Measurements from ENCODE around the gene ASAP2. TPM values are rescaled to one million over a fixed set of nuclear protein-coding genes. Genes with fewer than 3 reads are reported as not detected.

Gene ASAP2
- total RNA-seq, 1 experiment from 2014 or later = 25.2 TPM

DNA sequence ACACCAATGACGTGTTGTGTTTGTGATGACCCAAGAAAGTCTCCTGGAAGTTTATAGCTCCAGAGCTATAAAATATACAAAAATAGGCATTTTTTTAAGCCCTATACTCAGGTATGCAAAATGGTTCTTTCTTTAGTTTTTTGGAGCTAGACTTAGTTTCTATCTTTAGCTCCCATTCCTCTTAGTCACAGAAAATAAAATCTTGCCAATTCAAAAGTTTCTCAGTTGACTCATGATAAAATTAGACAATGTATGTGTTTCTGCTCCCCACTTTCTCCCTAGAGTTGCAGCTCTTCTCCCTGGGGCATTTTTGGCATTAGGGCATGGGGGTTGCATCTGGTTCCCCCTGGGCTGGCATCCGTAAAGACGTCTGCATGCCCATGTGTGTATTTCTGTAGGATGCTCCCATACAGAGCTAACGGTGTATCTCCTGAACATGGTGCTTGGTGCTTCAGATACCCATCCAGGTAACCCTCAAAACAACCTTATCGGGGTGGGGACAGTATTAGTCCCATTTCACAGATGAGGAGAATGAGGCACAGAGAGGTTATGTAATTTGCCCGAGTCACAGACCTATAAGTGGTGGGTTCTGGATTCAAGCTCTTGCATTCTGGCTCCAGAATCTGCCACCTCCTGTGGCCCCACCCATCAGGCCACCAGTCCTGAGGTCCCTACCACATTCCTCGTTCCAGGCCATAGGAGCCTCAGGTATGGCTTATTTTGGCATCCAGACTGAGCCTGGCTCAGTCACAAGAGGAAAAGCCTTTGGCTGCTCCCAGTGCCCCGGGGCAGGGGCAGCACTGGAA, 43.1 kb upstream of the ASAP2 start:
- H3F3A ChIP-seq (ENCODE audit: low read length, unreplicated experiment) = peaks cover 3% of the 10 kb centered on the region
- TF ChIP-seq EZH2phosphoT487 (IDR thresholded peaks at IDR 0.05; ENCODE audit: borderline replicate concordance, low read length) = no peak
- TF ChIP-seq EZH2 (IDR thresholded peaks at IDR 0.05; ENCODE audit: low read length, unreplicated experiment) = no peak
- TF ChIP-seq, protein P1, sequence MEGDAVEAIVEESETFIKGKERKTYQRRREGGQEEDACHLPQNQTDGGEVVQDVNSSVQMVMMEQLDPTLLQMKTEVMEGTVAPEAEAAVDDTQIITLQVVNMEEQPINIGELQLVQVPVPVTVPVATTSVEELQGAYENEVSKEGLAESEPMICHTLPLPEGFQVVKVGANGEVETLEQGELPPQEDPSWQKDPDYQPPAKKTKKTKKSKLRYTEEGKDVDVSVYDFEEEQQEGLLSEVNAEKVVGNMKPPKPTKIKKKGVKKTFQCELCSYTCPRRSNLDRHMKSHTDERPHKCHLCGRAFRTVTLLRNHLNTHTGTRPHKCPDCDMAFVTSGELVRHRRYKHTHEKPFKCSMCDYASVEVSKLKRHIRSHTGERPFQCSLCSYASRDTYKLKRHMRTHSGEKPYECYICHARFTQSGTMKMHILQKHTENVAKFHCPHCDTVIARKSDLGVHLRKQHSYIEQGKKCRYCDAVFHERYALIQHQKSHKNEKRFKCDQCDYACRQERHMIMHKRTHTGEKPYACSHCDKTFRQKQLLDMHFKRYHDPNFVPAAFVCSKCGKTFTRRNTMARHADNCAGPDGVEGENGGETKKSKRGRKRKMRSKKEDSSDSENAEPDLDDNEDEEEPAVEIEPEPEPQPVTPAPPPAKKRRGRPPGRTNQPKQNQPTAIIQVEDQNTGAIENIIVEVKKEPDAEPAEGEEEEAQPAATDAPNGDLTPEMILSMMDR (conservative IDR thresholded peaks at IDR 0.05; ENCODE audit: low read depth, low read length) = no peak
- H2AFZ ChIP-seq (ENCODE audit: low read length) = 0 out of 2 replicates have a peak overlapping the region, but pooled peaks have one; percentile 23
- ChIA-PET POLR2A (ENCODE audit: unreplicated experiment) (interaction anchor here (0.5 to 0.7 kb wide), 3 partner anchors 208 to 589 kb away, joined by 3 to 5 read pairs (median 3); no protein-coding TSS in a partner anchor), CTCF (interaction anchor here (0.6 to 1.2 kb wide), 3 partner anchors 7 to 208 kb away, joined by 3 to 5 read pairs (median 4); no protein-coding TSS in a partner anchor)
- no peak overlapping the region for H3K4me3 ChIP-seq (ENCODE audit: low read length)
- H3K79me2 ChIP-seq (ENCODE audit: low read length) = no peaks in the 10 kb centered on the region
- peak; percentile 54 for ATAC-seq
- H3K9me2 ChIP-seq (replicated peaks; ENCODE audit: low read length) = no peaks in the 10 kb centered on the region
- no TSS peak for BruUV-seq (replicated peaks)
- no peaks in the 10 kb centered on the region for H3K36me3 ChIP-seq (ENCODE audit: low read depth, low read length)
- H3K9me3 ChIP-seq (ENCODE audit: low read length) = no peaks in the 10 kb centered on the region
- no peaks in the 10 kb centered on the region for H3K27me3 ChIP-seq (ENCODE audit: low read length)
- peak overlapping the region; percentile 77 for H3K27ac ChIP-seq (ENCODE audit: low read length)
- H3K4me1 ChIP-seq (ENCODE audit: insufficient read depth, low read length) = peaks cover 24% of the 10 kb centered on the region
- intact Hi-C loops (cut with micrococcal nuclease) = no loop called here
- peak; percentile 69 for DNase-seq
- H3K4me2 ChIP-seq (ENCODE audit: low read length) = peak overlapping the region; percentile 15; the same call in 1 of the 2 replicates
- H3K9ac ChIP-seq (ENCODE audit: low read length) = peak overlapping the region; percentile 14; the same call in 1 of the 2 replicates
- H4K20me1 ChIP-seq (ENCODE audit: low read length) = no peaks in the 10 kb centered on the region

DNA sequence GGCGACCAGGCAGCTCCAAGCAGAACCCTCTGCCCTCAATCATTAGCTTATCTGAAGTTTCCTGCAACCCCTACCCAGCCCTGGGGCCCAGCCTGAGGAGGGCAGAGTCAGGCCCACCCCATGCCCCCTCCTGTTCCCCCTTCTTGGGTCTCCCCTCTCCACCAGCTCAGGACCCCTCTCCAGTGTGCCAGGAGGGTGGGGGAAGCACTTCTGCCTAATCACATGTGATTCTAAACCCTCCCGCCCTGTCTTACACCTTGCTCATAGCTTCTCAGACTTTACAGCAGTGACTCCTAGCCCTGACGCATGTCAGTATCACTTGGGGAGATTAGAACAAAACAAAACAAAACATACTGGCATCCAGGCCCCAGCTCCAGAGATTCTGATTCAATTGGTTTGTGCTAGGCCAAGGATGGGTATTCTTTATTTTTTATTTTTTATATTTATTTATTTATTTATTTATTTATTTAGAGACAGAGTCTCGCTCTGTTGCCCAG, 42.5 kb upstream of the ASAP2 start:
- H3K4me3 ChIP-seq (ENCODE audit: low read length) = no peak overlapping the region
- no peaks in the 10 kb centered on the region for H3K79me2 ChIP-seq (ENCODE audit: low read length)
- DNase-seq (peak; percentile 66), ATAC-seq (peak; percentile 65)
- peaks cover 3% of the 10 kb centered on the region for H3F3A ChIP-seq (ENCODE audit: low read length, unreplicated experiment)
- H3K4me1 ChIP-seq (ENCODE audit: insufficient read depth, low read length) = peaks cover 24% of the 10 kb centered on the region
- CTCF ChIA-PET = interaction anchor here (0.6 kb wide), 2 partner anchors 8 to 52 kb away, joined by 3 to 4 read pairs; no protein-coding TSS in a partner anchor
- H3K9me3 ChIP-seq (ENCODE audit: low read length) = no peaks in the 10 kb centered on the region
- intact Hi-C loops (cut with micrococcal nuclease) = no loop called here
- no peaks in the 10 kb centered on the region for H4K20me1 ChIP-seq (ENCODE audit: low read length)
- H2AFZ ChIP-seq (ENCODE audit: low read length) = 0 out of 2 replicates have a peak overlapping the region, but pooled peaks have one; percentile 23
- TF ChIP-seq EZH2 (IDR thresholded peaks at IDR 0.05; ENCODE audit: low read length, unreplicated experiment) = no peak
- no peak for TF ChIP-seq EZH2phosphoT487 (IDR thresholded peaks at IDR 0.05; ENCODE audit: borderline replicate concordance, low read length)
- TF ChIP-seq, protein P1 (conservative IDR thresholded peaks at IDR 0.05; ENCODE audit: low read depth, low read length) = no peak
- no peaks in the 10 kb centered on the region for H3K27me3 ChIP-seq (ENCODE audit: low read length)
- H3K36me3 ChIP-seq (ENCODE audit: low read depth, low read length) = no peaks in the 10 kb centered on the region
- H3K27ac ChIP-seq (ENCODE audit: low read length) = peak overlapping the region; percentile 77
- POLR2A ChIA-PET (ENCODE audit: unreplicated experiment) = no interaction called here
- H3K9me2 ChIP-seq (replicated peaks; ENCODE audit: low read length) = no peaks in the 10 kb centered on the region
- peak overlapping the region; percentile 14; the same call in 1 of the 2 replicates for H3K9ac ChIP-seq (ENCODE audit: low read length)
- peak overlapping the region; percentile 15; the same call in 1 of the 2 replicates for H3K4me2 ChIP-seq (ENCODE audit: low read length)
- no TSS peak for BruUV-seq (replicated peaks)
